ENCODE measurements around the gene B4GALNT4.
"Not testable (repeated sequence)": the region's sequence is repeated elsewhere in the genome, so short reads cannot be mapped to it uniquely, and the experiment has no call there.

The B4GALNT4 gene

GRCh38 chr11:359181-359714 lies 10.1 kb upstream of the B4GALNT4 start:
- no peak for DNase-seq

DNA sequence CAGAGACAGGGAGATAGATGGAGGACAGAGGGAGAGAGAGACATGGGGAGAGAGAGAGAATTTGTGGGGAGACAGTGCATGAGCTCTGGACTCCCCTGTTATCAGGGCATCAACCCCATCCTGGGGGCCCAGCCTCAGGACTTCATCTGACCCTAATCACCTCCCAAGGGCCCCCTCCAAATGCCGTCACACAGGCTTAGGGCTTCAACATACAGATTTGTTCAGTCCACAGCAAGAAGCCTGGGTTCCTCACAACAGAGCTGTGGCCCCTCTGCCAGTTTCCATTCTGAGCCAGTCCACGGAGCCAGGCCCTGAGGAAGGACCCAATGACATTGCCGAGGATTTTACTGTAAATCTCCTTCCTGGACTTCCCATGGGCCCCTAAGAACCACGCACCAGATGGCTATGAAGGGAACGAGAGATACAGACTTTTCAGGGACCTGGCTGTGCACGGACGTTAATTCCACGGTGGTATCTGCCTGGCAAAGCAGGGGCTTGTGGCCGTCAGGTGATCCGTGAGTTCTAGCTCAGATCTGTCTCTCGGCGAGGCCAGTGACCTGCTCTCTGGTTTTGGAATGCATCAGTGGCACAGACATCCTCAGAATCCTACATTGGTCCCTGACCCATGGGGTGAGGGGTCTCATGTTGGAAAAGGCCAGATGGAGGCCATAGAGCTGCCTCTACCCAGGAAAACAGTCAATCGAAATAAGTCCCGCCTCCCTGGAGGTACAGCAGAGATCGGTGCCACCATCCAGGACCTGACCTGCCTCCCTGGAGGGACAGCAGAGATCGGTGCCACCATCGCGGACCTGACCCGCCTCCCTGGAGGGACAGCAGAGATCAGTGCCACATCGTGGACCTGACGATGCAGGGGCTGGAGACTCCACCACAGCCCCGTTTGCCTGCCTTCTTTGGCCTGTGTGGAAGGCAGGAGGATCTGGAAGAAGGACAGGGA lies 8.7 kb upstream of the B4GALNT4 start:
- peak in 1 of 2 experiments; percentile 8 for DNase-seq

GRCh38 chr11:362642-363442 lies 6.5 kb upstream of the B4GALNT4 start:
- DNase-seq, result no peak

GRCh38 chr11:363443-363805 lies 5.9 kb upstream of the B4GALNT4 start:
- not testable (repeated sequence) for DNase-seq

- DNase-seq, result peak; percentile 33 to 47
Observed at GRCh38 chr11:363948-364761, 5.1 kb upstream of the B4GALNT4 start.

DNA sequence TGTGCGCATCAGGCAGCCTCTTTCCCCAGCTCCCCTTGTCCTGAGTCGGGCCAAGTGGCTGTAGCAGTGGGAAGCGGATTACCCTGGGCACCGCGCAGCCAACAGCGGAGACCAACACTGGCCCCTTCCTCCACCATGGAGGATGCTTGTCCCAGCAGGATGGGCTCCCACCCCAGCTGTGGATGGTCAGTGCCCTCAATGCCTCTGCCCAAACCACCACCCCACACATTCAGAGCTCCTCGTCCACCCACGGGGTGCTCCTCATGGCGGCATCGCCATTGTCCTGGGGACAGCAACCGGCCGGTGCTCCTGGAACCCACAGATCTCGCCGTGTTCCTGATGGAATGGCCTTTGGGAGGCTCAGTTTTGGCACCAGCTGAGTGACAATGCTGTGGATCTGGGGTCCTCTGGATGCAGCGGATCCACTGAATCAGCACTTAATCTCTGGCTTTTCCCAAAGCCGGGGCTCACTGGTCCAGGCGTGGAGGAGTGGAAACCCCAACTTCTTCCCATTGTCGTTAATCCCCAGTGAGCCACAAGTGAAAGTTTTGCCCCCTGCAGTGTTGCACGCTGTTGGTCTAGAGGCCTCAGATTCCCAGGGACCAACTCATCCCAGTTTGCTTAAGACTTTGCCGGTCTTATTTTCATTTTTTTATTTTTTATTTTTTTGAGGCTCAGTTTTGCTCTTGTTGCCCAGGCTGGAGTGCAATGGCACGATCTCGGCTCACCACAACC lies 4.1 kb upstream of the B4GALNT4 start:
- no peak for DNase-seq

GRCh38 chr11:365831-366230 lies 3.5 kb upstream of the B4GALNT4 start:
- no peak for DNase-seq

- no peak for DNase-seq
Observed at GRCh38 chr11:367956-368413, 1.3 kb upstream of the B4GALNT4 start.

DNA sequence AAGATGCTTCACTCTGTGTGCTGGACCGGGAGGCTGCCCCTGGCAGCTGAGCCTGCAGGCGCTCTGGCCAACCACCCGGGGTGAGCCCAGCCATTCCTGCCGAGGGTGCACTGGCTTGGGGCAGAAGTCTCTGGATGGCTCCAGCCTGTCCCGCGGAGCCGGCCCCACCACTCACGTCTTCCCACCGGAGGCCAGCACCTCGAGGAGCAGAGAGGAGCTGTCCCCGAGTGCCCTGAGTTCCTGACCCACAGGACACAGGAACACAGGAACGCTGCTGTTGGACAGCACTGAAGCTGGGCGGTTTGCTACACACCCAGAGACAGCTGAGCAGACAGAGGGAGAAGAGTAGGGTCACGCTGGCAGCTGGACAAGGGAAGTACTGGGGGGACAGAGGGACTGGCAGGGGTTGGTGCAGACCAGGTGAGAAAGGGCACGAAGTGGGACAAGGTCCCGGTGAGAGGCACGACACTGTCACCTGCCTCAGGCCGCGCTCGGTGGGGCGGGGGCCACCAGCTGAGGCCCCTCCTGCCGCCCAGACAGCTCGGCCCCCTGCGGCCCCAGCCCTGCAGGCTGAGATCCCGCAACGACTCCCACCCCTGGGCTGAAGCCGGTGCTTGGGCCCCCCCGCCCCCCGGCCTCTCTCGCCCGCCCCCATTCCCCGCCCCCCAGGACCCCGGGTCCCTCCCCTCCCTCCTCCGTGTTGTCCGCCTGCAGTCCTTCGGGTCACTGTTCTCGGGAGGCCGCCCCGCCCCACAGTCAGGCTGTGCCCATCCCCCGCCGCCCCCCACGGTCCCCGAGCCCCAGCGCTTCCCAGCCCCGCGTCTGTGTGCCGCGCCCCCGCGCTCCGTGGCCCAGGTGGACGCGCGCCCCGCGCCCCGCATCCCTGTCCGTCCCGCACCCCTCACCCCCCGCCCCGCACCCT lies 624 bp upstream of the B4GALNT4 start:
- no peak for DNase-seq

DNA sequence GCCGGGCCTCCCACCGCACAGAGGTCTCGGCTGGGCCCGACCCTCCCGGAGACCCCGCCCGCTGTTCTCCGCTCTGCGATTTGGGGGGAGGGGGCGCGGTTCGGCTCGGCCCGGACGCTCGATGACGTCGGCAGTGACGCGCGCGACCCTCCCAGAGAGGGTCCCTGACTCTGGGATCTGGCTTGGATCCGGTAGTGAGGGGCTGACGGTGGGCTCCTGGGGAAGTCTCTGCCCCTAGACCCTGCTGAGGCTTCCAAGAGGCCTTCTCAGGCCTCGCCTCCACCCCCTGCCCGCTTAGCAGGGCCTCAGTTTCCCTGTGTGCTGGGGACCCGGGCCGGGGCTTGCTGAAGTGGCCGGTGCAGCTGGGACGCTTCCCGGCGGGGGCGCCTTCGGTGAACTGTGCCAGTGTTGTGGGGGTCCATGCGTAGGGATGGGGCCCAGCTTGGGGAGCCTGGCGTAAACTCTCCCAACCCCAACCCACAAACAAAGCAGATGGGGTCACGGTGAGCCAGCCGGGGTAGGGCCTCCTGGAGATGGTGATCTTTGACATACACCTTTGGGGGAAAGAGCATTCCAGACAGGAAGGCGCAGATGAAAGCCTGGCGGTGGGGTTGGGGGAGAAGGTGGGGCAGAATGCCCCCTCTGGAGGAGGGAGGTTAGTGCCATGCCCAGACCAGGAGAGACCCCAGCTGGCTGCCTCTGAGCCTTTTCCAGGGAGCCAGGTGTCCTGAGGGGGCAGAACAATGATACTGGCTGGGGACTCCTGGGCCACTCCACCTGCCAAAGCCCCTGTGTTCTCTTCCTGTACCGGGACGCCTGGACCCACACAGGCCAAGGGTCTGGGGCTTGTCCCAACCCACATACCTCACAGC lies 1.0 kb downstream of the B4GALNT4 start:
- no peak for DNase-seq

- no peak for DNase-seq
Observed at GRCh38 chr11:371051-371450, 1.8 kb downstream of the B4GALNT4 start.

DNA sequence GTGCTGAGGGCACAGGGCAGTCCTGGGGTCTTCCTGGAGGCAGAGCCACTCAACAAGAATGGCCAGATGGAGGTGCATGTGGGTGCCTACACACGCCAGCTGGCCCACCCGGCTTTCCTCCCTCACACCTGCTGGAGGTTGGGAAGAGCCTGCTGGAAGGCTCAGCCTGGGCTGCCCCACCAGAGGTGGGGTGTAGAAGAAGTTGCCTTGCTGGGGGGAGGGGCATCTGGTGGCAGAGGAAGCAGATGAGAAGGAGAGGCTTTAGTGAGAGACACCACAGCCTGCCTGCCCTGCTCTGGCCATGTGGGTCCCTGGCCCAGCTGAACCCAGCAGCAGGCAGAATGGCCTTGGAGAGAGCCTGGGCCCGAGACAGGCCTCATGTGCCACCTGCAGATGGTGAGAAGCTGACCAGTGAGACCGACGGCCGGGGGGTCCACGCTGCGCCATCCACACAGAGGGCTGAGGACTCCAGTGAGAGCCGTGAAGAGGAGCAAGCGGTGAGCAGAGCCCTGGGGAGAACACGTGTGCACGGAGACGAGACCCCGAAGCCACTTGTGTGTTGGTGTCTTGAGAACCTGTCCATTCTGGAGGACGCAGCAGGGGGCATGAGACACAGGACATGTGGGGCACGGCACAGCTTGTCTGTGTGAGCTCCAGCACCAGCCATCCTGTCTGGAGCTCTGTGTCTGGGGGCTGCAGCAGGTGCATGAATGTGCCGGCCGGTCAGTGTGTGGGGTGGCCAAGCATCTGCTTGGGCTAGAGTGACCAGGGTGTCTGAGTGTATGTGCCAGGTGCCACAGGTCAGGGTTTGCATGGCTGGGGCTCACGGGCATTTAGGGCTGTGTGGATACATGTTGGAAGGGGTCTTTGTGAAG lies 2.7 kb downstream of the B4GALNT4 start:
- DNase-seq, result no peak

- no peak for DNase-seq
Observed at GRCh38 chr11:372809-373715, 3.8 kb downstream of the B4GALNT4 start.

- DNase-seq, result no peak
Observed at GRCh38 chr11:373716-374551, 4.6 kb downstream of the B4GALNT4 start.

DNA sequence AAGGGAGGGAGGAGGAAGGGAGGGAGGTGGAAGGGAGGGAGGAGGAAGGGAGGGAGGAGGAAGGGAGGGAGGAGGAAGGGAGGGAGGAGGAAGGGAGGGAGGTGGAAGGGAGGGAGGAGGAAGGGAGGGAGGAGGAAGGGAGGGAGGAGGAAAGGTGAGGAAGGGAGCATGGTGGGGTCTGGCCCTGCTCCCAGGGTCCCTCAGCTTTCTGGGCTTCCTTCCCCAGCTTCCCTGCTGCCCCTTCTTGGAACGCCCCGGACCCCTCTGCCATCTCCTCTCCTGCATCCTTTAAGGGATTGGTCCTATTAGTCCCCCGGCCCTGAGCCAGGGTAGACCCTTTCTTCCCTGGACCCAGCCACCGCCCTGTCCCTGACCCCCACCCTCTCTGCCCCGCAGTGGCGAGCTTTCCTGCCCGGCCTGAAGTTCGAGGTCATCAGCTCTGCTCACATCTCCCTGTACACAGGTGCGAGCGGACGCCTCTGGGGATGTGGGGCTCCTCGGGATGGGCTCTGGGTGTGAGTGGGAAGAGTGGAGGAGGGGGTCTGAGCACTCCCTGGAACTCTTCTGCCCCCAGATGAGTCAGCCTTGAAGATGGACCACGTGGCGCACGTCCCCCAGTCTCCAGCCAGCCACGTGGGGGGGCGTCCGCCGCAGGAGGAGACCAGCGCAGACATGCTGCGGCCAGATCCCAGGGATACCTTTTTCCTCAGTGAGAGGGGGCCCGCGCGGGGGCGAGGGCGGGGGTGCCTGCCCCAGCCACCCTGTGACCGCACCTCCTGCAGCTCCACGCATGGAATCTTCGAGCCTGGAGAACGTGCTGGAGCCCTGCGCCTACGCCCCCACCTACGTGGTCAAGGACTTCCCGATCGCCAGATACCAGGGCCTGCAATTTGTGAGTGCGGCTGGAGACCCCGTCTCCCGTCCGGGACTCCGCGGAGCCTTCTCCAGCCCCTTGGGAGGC lies 6.0 kb downstream of the B4GALNT4 start:
- no peak for DNase-seq
